ENCODE results near the gene CEP72.

Gene CEP72

GRCh38 chr5:620152-620551 lies 8.0 kb downstream of the CEP72 start:
- DNase-seq: no peak

DNA sequence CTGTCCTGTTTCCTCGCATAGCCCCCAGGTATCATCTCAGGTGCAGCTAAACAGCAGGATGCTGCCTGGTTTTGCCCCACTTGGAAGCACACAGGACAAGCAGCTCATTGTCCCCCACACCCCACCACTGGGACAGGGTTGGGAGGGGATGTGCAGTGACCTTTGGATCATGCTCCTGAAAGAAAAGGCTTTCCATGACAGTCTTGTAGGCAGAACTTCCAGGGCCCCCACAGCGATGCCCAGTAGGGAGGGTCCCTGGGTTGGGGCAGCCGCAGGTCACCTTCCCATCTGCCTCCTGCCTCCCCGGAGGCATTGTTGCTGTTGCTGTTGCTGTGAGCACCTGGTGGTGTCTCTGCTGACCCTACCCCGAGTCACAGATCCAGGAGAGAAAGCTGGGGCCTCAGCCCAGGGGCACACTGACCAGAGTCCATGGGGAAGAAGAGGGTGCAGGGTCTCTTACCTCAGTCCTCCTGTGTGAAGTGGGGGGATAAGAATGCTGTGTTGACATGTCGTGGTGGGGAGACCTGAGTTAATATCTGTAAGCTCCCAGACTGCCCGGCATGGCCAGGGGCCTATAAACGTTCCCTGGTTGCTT lies 8.5 kb downstream of the CEP72 start:
- DNase-seq: no peak

DNA sequence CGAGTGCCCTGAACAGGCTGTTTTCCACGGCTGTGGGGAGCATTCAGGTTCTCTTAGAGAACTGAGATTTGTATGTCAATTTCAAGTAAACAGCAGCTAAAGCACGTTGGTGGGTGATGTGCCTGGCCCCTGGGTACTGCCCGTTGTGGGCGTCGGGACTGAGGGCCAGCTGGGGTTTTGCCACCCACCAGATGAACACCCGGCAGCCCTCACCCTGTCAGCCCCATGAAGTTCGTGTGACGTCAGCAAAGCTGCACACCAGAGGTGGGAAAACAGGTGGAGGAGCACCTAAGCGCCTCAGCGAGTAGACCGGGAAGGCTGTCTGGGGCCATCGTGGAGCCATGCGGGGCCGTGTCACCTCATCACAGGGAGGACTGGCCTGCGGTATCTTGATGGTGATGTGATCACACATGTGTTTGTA lies 9.2 kb downstream of the CEP72 start:
- DNase-seq: no peak

DNA sequence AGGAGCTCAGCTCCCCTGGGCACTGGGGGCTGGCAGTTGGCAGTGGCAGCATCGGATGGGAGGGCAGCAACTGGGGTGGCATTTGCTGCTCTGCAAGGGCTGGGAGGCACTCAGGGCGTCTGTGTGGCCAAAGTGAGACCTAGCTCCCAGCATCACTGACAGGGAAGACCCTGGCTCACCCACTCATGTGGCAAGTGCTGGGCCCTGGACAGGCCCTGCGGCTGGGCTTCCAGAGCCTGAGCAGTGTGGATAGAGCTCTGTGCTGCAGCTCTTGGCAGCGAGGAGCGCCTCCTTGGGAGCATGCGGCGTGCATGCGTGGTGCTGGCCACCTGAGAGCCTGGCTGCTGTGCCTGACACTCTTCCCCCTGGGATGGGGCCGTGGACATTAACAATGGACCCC lies 10.2 kb downstream of the CEP72 start:
- DNase-seq: no peak

DNA sequence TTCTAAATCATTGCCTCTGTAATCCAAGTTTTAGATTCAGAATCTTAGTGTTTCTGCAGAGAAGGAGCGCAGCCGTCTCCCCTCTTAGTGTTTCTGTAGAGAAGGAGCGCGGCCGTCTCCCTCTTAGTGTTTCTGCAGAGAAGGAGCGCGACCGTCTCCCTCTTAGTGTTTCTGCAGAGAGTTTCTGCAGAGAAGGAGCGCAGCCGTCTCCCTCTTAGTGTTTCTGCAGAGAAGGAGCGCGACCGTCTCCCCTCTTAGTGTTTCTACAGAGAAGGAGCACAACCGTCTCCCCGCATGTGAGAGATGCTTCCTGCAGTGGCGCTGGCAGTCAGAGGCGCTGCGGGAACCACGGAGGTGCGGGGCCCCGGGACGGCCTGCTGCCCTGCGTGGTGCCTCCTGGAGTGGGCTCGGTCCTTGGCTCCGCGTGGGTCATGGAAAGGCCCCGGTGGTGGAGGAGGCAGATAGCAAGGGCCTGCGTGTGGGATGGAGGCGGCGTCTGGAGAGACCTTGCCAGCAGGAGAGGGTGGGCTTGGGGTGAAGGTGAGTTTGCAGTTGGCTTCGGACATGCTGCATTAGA lies 10.9 kb downstream of the CEP72 start:
- no peak for DNase-seq

DNA sequence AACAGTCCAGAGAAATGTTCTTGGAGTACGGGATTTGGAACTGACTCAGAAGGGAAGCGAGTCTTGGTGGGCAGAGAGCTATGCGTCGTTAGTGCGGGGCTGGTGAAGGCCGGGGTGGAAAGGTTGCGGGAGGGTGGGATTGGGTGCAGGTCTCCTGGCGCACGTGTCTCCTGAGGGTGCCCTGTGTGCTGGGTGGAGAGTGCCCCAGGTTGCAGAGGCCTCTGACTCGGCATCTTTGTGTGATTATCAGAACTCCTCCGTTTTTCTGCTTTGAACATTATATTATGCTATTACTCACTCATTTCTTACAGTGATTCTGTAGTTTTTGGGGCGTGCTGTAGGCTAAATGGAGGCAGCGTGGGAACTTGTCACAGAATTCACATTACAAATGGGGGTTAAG lies 11.4 kb downstream of the CEP72 start:
- no peak for DNase-seq

- DNase-seq: no peak
These were observed 12.2 kb downstream of the CEP72 start for GRCh38 chr5:624118-624950.

GRCh38 chr5:624951-625230 lies 12.8 kb downstream of the CEP72 start:
- DNase-seq: peak; percentile 17

GRCh38 chr5:625516-625915 lies 13.4 kb downstream of the CEP72 start:
- peak; percentile 7 for DNase-seq

DNA sequence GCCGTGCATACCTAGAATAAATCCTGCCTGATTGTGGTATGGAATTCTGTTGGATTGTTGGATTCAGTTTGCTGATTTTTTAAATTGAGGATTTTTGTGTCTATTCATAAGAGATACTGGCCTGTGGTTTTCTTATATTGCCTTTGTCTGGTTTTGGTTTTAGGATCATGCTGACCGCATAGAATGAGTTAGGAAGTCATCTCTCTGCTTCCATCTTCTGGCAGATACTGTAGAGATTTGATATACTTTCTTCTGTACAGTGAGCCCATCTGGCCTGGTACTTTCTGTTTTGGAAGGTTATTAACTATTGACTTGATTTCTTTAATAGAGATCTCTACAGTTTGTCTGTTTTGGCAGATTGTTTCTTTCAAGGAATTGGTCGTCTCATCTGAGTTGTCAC lies 14.7 kb downstream of the CEP72 start:
- DNase-seq: no peak

- DNase-seq: peak; percentile 11
These were observed 15.7 kb downstream of the CEP72 start for GRCh38 chr5:627840-628239.

DNA sequence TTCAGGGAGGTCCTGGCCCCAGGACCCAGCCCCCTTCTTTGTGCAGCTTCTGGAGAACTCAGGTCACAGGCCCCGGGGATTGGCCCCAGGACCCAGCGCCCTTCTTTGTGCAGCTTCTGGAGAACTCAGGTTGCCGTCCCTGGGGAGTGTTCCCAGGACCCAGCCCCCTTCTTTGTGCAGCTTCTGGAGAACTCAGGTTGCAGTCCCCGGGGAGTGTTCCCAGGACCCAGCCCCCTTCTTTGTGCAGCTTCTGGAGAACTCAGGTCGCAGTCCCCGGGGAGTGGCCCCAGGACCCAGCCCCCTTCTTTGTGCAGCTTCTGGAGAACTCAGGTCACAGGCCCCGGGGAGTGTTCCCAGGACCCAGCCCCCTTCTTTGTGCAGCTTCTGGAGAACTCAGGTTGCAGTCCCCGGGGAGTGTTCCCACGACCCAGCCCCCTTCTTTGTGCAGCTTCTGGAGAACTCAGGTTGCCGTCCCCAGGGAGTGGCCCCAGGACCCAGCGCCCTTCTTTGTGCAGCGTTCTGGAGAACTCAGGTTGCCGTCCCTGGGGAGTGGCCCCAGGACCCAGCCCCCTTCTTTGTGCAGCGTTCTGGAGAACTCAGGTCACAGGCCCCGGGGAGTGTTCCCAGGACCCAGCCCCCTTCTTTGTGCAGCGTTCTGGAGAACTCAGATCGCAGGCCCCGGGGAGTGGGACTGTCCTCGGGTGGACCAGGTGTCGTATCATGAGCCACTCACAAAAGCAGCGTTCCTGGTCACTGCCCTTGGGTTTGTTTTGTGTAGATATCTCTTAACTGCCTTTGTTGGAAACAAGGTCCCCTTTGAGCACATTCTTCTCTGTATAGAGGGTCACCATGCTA lies 16.4 kb downstream of the CEP72 start:
- peak; percentile 25 for DNase-seq

- DNase-seq: no peak
These were observed 21.4 kb downstream of the CEP72 start for GRCh38 chr5:633501-633955.

DNA sequence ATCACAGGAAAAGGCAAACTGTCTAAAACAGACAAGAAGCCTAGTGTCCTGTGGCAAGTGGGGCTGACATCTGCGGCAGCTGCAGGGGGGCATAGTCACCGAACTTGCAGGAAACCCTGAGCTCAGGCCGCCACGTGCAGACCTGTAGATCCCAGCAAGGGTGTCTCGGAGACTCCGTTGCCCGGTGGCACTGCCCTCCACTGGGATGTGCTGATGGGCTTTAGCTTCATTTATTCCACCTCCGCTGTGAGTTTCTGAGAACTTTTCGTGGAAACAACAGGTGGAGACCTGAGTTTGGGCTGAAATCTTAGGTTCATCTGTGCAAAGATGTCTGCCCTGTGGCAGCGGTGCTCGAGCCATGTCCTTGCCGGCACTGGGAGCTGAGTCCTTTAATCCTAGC lies 22.1 kb downstream of the CEP72 start:
- DNase-seq: no peak

DNA sequence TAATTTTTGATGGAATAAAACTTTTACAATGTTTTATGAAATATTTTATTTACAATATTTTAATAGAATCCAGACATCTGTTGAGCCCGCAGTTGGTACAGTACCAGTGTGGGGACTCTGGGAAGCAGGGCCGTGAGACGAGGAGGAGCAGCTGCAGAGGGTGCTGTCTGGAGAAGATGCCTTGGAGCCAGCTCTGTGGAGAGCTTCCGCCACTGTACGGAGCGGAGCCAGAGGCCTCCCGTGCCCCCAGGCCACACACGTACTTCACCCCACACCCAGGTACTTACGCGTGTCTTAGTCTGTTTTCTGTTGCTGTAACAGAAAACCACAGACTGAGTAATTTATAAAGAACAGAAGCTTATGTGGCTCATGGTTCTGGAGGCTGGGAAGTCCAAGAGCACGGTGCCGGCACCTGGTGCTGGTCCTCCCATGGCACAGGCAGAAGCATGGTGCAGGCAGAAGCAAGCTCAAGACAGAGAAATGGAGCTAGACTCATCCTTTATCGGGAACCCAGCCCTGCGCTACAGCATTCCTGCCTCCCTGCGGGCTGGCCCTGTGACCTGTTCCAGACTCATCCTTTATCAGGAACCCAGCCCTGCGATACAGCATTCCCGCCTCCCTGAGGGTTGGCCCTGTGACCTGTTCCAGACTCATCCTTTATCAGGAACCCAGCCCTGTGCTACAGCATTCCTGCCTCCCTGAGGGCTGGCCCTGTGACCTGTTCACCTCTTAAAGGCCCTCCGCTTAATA lies 23.3 kb downstream of the CEP72 start:
- DNase-seq: peak; percentile 5

DNA sequence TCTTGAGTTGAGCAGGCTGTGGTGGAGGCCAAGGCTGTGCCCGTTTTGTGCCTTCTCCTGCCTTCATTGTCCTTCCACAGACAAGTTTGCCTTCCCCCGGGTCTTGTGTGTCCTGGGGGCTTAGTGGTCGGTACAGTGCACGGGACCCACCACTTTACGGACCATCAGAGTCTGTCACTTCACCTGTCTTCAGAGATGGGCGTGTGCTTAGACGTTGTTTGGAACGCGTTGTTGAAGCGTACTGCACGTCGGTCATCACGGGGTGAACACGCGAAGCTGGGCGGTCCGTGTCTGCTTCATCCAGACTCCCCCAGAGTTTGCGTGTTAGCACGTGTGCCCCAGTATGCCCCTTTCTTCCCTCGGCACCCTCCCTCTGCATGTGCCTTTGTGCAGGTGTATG lies 24.8 kb downstream of the CEP72 start:
- DNase-seq: peak; percentile 4

DNA sequence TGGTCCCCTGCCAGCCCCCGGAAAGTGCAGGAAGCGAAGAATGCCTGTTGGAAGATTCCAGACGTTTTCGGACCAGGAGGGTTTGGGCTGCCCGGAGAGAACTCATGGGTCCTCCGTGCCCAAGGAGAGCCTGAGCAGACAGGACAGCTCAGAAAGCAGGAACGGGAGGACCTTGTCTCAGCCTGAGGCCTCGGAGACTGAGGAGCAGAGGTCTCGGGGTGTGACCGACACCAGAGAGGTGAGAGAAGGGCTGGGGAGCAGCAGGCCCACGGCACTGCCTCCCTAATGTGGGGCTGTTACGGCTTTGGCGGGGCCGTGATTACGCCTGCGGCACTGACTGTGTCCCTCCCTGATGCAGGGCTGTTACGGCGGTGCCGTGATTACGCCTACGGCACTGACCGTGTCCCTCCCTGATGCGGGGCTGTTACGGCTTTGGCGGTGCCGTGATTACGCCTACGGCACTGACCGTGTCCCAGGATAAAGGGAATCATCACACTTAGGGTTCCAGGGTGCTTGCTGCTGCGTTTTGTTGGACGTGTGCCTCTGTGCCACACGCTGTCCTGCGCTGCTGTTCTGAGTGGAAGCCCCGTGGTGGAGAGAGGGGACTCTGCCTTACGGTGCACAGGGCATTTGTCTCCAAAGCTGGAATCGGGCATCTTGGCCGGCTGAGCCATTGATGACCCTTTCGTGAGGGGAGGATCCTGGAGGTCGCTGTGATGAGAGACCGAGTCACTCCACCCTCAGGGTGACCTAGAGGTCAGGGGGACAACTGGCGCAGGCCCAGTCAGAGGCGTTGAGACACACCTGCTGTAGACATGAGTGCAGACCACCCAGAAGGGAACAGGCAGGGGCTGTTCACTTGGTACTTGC lies 25.7 kb downstream of the CEP72 start:
- peak; percentile 3 for DNase-seq

DNA sequence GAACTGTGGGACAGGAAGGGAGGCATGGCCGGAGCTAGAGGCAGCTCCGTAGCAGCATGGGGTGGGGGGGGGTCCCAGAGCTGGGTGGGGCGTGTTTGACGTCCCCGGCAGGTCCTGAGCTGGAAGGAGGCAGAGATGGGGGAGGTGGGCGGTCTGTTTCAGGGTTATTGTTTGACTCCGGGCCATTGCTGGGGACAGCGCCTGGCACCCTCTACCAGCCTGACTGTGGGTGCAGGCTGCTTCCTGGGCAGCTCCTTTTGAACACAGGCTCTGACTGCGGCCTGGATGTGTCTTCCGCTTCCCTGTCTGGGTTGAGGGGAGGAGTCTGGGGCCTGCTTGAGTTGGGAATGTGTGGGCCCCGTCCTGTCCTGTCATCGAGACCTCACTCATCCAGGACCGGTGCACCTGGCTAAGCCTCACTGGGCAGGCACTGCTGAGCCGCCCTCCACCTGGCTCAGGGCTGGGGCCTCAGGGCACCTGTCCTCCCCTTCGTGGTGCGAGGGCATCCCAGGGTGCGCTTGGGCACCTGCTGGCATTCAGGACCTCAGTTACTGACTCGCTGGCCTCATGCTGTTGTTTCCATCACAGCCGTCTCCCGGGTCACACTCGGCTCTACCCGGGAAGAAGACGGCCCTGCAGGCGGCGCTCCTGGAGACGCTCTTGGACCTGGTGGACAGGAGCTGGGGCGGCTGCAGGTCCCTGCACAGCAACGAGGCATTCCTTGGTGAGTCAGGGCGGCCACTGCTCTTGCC lies 26.5 kb downstream of the CEP72 start:
- DNase-seq: peak; percentile 23

GRCh38 chr5:639253-639530 lies 27.1 kb downstream of the CEP72 start:
- DNase-seq: peak; percentile 9

- peak; percentile 23 for DNase-seq
These were observed 27.6 kb downstream of the CEP72 start for GRCh38 chr5:639584-640213.

All from left hindlimb (tissue), 1 donor.